Measurements from ENCODE around the gene NKX1-1. TPM values are rescaled to one million over a fixed set of nuclear protein-coding genes. Genes with fewer than 3 reads are reported as not detected.

NKX1-1 gene
- total and polyA plus RNA-seq, 2 experiments from 2014 or later: not detected

GRCh38 chr4:1416948-1417260, 10.7 kb upstream of the NKX1-1 start:
- H4K20me1 ChIP-seq (replicated peaks; ENCODE audit: insufficient read depth): no peaks in the 10 kb centered on the region
- H3K36me3 Mint-ChIP-seq (ENCODE audit: low read depth): no peaks in the 10 kb centered on the region
- no peak for TF ChIP-seq JUNB (IDR thresholded peaks at IDR 0.05; ENCODE audit: unreplicated experiment)
- no peak for TF ChIP-seq POLR2AphosphoS5 (IDR thresholded peaks at IDR 0.05; ENCODE audit: low read depth)
- TF ChIP-seq ZNF462 (CRISPR knock-in tag; IDR thresholded peaks at IDR 0.05): no peak
- TF ChIP-seq CREB1 (CRISPR knock-in tag; IDR thresholded peaks at IDR 0.05; ENCODE audit: low read depth): no peak
- no peak for TF ChIP-seq ZNF331 (CRISPR knock-in tag; IDR thresholded peaks at IDR 0.05; ENCODE audit: low read depth)
- no peak for TF ChIP-seq EZH2phosphoT487 (IDR thresholded peaks at IDR 0.05; ENCODE audit: unreplicated experiment)
- TF ChIP-seq CTCF (conservative IDR thresholded peaks at IDR 0.05; ENCODE audit: low read depth in 2 of 2): no peak
- no peak for TF ChIP-seq REST (IDR thresholded peaks at IDR 0.05; ENCODE audit: unreplicated experiment)
- no peak for TF ChIP-seq ZNF114 (CRISPR knock-in tag; IDR thresholded peaks at IDR 0.05)
- TF ChIP-seq NANOG (IDR thresholded peaks at IDR 0.05; ENCODE audit: borderline replicate concordance): no peak
- TF ChIP-seq STAT1 (IDR thresholded peaks at IDR 0.05; ENCODE audit: unreplicated experiment): no peak
- no peak for TF ChIP-seq ETS1 (IDR thresholded peaks at IDR 0.05)
- TF ChIP-seq EZH2 (IDR thresholded peaks at IDR 0.05; ENCODE audit: low read depth, unreplicated experiment): no peak
- 0 out of 2 replicates have a peak, but pooled peaks cover 3% of the 10 kb centered on the region for H3F3A ChIP-seq (replicated peaks; ENCODE audit: low read depth)
- peaks cover 24% of the 10 kb centered on the region for H3K27me3 ChIP-seq (ENCODE audit: insufficient read depth)
- no peak for DNase-seq (ENCODE audit: low spot score)
- ATAC-seq: no peak
- H3K9me3 Mint-ChIP-seq: no peaks in the 10 kb centered on the region; the same call in 2 of the 3 replicates
- H3K27ac Mint-ChIP-seq: no peak overlapping the region
- H3K79me2 ChIP-seq (replicated peaks; ENCODE audit: insufficient read depth): no peaks in the 10 kb centered on the region
- H3K4me2 ChIP-seq: no peak overlapping the region
- no peak overlapping the region for H3K4me3 ChIP-seq
- H3K9me2 ChIP-seq (ENCODE audit: insufficient read depth): no peaks in the 10 kb centered on the region
- no peak overlapping the region for H3K4me3 Mint-ChIP-seq
- H3K4me1 ChIP-seq (ENCODE audit: insufficient read depth): no peaks in the 10 kb centered on the region
- H2AFZ ChIP-seq: no peak overlapping the region
- H3K4me1 Mint-ChIP-seq: peaks cover 3% of the 10 kb centered on the region; the same call in 2 of the 3 replicates
- H3K27ac ChIP-seq (ENCODE audit: low read depth): no peak overlapping the region
- peaks cover 36% of the 10 kb centered on the region for H3K27me3 Mint-ChIP-seq (ENCODE audit: insufficient read depth, low read depth, poor library complexity)
- H3K36me3 ChIP-seq (ENCODE audit: insufficient read depth): no peaks in the 10 kb centered on the region
